ENCODE measurements around the gene VMO1.

VMO1 gene

GRCh38 chr17:4800462-4801196, 14.5 kb upstream of the VMO1 start:
- DNase-seq (ENCODE audit: low spot score): no peak

GRCh38 chr17:4796552-4796920, 10.4 kb upstream of the VMO1 start:
- DNase-seq (ENCODE audit: low spot score): peak; percentile 61

GRCh38 chr17:4795168-4795567, 9.0 kb upstream of the VMO1 start:
- DNase-seq (ENCODE audit: low spot score): no peak

- DNase-seq (ENCODE audit: low spot score): no peak
Measured at GRCh38 chr17:4790705-4791088, 4.5 kb upstream of the VMO1 start.

GRCh38 chr17:4789951-4790704, 4.0 kb upstream of the VMO1 start:
- peak; percentile 96 for DNase-seq (ENCODE audit: low spot score)

- no peak for DNase-seq (ENCODE audit: low spot score)
Measured at GRCh38 chr17:4789701-4789950, 3.5 kb upstream of the VMO1 start.

GRCh38 chr17:4788807-4789700, 2.9 kb upstream of the VMO1 start, which contains the start of gene GLTPD2:
TSS of gene GLTPD2 (plus strand) at chr17:4788964. CDS start at chr17:4789012, 48 bp downstream.
- peak; percentile 28 for DNase-seq (ENCODE audit: low spot score)

GRCh38 chr17:4788159-4788806, 2.1 kb upstream of the VMO1 start:
- DNase-seq (ENCODE audit: low spot score): peak; percentile 65

- DNase-seq (ENCODE audit: low spot score): no peak
Measured at GRCh38 chr17:4786516-4786915, 352 bp upstream of the VMO1 start.

- DNase-seq (ENCODE audit: low spot score): no peak
Measured at GRCh38 chr17:4785311-4786105, 656 bp downstream of the VMO1 start.

- DNase-seq (ENCODE audit: low spot score): no peak
Measured at GRCh38 chr17:4782652-4783051, 3.5 kb downstream of the VMO1 start.

- no peak for DNase-seq (ENCODE audit: low spot score)
Measured at GRCh38 chr17:4780325-4780955, 5.7 kb downstream of the VMO1 start.

- no peak for DNase-seq (ENCODE audit: low spot score)
Measured at GRCh38 chr17:4777969-4778760, 8.0 kb downstream of the VMO1 start.

GRCh38 chr17:4772235-4772613, 13.9 kb downstream of the VMO1 start:
- DNase-seq (ENCODE audit: low spot score): no peak

- no peak for DNase-seq (ENCODE audit: low spot score)
Measured at GRCh38 chr17:4771519-4772234, 14.5 kb downstream of the VMO1 start, which contains the start of gene TM4SF5. TSS of gene TM4SF5 (plus strand) at chr17:4771886. CDS start at chr17:4771923, 37 bp downstream.

GRCh38 chr17:4769628-4770027, 16.5 kb downstream of the VMO1 start:
- peak; percentile 32 for DNase-seq (ENCODE audit: low spot score)

- DNase-seq (ENCODE audit: low spot score): no peak
Measured at GRCh38 chr17:4768298-4768697, 17.9 kb downstream of the VMO1 start.

- DNase-seq (ENCODE audit: low spot score): no peak
Measured at GRCh38 chr17:4766723-4767122, 19.4 kb downstream of the VMO1 start.

GRCh38 chr17:4766201-4766600, 20.0 kb downstream of the VMO1 start:
- no peak for DNase-seq (ENCODE audit: low spot score)

All from RKO (cell line).